ENCODE data around the gene QPRT.

GRCh38 chr16:29680180-29680598, 1.2 kb downstream of the QPRT start:
- TF ChIP-seq, protein P1, sequence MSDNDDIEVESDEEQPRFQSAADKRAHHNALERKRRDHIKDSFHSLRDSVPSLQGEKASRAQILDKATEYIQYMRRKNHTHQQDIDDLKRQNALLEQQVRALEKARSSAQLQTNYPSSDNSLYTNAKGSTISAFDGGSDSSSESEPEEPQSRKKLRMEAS (IDR thresholded peaks at IDR 0.05): no peak
- no peak for TF ChIP-seq CTCF (IDR thresholded peaks at IDR 0.05; ENCODE audit: low read depth, low read length, missing input control)
- TF ChIP-seq JUND (IDR thresholded peaks at IDR 0.05): no peak
- no peak for TF ChIP-seq EGR1 (IDR thresholded peaks at IDR 0.05; ENCODE audit: low read depth in 2 of 2)
- no peak for TF ChIP-seq REST (IDR thresholded peaks at IDR 0.05)
- TF ChIP-seq FOXA1 (IDR thresholded peaks at IDR 0.05): no peak
- no peak for TF ChIP-seq RAD21 (IDR thresholded peaks at IDR 0.05)
- no peak for TF ChIP-seq SP1 (IDR thresholded peaks at IDR 0.05)
- no peak for TF ChIP-seq NR2F2 (IDR thresholded peaks at IDR 0.05)
- TF ChIP-seq TAF1 (conservative IDR thresholded peaks at IDR 0.05): no peak
- TF ChIP-seq ZBTB33 (IDR thresholded peaks at IDR 0.05): no peak
- TF ChIP-seq YY1 (IDR thresholded peaks at IDR 0.05): no peak
- TF ChIP-seq GABPA (IDR thresholded peaks at IDR 0.05 in 1 of 2, conservative IDR thresholded peaks at IDR 0.05 in 1 of 2): no peak
- TF ChIP-seq, protein P2, sequence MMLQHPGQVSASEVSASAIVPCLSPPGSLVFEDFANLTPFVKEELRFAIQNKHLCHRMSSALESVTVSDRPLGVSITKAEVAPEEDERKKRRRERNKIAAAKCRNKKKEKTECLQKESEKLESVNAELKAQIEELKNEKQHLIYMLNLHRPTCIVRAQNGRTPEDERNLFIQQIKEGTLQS (IDR thresholded peaks at IDR 0.05): no peak

All from liver (tissue), 3 donors.